NCI-H1436 (cell line): Measurements from ENCODE around the gene GAA.

Experiments used
- DNase-seq: peaks from one replicate; lab custom pipeline; 2025; lab: John Stamatoyannopoulos, UW

GAA gene

DNA sequence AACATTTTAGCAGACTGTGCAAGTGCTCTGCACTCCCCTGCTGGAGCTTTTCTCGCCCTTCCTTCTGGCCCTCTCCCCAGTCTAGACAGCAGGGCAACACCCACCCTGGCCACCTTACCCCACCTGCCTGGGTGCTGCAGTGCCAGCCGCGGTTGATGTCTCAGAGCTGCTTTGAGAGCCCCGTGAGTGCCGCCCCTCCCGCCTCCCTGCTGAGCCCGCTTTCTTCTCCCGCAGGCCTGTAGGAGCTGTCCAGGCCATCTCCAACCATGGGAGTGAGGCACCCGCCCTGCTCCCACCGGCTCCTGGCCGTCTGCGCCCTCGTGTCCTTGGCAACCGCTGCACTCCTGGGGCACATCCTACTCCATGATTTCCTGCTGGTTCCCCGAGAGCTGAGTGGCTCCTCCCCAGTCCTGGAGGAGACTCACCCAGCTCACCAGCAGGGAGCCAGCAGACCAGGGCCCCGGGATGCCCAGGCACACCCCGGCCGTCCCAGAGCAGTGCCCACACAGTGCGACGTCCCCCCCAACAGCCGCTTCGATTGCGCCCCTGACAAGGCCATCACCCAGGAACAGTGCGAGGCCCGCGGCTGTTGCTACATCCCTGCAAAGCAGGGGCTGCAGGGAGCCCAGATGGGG lies 3.1 kb downstream of the GAA start:
- peak; percentile 33 for DNase-seq

GRCh38 chr17:80104956-80105375 lies 3.6 kb downstream of the GAA start:
- no peak for DNase-seq

DNA sequence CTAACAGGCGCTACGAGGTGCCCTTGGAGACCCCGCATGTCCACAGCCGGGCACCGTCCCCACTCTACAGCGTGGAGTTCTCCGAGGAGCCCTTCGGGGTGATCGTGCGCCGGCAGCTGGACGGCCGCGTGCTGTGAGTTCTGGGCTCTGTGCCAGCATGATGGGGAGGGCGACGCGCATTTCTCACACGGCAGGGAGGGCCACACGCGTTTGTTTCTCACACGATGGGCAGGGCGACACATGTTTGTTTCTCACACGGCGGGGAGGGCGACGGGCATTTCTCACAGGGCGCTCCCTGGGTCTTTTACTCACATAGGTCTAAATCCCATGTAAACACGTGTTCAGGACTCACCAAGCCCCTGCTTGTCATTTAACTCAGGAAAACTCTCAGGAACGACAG lies 4.4 kb downstream of the GAA start:
- DNase-seq = peak; percentile 38

DNA sequence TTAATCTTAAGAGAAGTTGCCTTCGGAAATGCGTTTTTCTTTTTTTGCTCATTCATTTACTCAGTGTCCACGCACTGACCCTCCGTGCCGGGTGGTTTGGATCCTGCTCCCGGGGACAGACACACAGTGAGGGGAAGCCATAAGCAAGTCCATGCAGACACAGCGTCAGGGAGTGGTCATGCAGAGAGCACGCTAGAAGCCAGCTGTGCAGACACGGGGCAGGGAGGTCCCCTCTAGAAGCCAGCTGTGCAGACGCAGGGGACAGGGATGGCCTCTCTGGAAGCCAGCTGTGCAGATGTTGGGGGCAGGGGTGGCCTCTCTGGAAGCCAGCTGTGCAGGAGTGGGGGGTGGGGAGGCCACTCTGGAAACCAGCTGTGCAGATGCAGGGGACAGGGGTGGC lies 4.8 kb downstream of the GAA start:
- no peak for DNase-seq

DNA sequence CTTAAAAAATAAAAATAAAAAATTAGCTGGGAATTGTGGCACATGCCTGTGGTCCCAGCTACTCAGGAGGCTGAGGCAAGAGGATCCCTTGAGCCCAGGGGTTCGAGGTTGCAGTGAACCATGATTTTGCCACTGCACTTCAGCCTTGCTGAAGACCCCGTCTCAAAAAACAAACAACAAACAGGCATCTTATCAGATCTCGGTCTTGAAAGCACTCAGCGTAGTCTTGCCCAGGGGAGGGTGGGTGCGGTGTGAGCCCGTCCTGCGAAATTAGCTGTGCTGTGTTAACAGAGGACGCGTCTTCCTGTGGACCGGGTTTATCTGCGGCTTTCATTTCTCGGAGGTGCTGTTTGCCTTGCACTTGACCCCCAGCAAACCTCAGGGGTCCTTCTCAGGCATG lies 5.4 kb downstream of the GAA start:
- DNase-seq = no peak

DNA sequence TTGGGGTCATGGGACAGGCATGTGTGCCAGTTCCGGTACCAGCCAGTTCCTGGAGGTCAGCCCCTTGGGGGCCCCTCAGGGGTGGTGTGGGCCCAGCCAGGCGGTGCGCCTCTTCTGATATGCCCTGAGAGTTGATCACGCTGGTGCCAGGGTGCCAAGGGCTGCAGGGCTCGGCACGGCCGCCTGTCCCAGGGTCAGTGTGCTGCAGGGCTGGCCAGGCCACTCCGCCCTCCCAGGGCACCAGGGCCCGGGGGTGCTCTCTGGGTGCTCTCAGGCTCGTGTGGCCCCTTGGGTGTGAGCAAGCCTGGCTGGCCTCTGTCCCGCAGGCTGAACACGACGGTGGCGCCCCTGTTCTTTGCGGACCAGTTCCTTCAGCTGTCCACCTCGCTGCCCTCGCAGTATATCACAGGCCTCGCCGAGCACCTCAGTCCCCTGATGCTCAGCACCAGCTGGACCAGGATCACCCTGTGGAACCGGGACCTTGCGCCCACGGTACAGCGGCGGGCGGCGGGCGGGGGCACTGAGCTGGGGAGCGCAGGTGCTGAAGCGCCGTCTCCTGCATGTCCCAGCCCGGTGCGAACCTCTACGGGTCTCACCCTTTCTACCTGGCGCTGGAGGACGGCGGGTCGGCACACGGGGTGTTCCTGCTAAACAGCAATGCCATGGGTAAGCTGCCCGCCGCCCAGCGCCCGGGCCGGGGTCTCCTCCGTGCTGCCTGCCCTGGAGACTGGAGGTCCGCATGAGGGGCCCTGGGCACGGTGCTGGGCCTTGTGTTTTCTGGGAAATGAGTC lies 6.0 kb downstream of the GAA start:
- no peak for DNase-seq

- no peak for DNase-seq
Measured at GRCh38 chr17:80108036-80108971, 6.9 kb downstream of the GAA start.

DNA sequence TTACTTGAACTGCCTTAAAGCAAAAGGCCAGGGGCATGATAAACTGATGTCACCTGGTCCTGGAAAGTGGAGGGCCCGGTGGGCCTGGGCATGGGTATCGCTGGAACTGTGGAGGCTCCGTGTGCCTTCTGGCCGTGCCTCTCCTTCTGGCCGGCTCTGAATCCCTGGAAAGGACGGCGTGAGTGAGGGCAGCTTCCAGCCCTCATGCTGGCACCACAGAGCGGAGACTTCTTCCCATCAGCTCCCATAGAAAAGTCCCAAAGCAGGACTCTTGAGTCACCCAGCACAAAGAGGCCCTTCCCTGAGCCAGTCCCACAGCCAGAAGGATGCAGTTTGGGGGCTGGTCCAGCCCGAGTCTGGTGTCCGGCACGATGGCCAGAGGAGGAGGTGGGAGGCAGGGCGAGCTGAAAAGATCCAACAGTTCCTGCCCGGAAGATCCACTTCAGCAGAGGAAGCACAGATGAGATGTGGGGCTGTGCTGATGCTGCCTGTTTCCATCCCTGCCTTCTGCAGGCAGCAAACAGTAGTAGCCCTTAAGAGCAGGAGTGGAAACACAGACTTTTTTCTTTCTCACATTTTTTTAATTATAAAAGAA lies 7.8 kb downstream of the GAA start:
- no peak for DNase-seq

- DNase-seq = peak; percentile 82
Measured at GRCh38 chr17:80109713-80110446, 8.5 kb downstream of the GAA start.

DNA sequence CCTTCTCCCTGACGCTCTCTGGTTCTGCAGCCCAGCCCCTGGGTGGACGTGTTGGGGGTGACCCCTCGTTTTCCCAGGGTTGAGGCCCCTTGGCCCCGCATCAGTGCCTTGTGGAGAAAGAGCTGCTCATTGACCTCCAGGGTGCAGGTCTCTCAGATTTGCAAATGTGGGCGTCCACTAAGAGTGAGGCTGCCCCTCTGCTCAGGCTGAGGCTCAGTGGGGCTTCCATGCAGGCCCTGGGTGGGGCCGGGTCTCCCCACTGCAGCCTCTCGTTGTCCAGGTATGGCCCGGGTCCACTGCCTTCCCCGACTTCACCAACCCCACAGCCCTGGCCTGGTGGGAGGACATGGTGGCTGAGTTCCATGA lies 9.0 kb downstream of the GAA start:
- no peak for DNase-seq

GRCh38 chr17:80110927-80111701 lies 9.7 kb downstream of the GAA start:
- no peak for DNase-seq

DNA sequence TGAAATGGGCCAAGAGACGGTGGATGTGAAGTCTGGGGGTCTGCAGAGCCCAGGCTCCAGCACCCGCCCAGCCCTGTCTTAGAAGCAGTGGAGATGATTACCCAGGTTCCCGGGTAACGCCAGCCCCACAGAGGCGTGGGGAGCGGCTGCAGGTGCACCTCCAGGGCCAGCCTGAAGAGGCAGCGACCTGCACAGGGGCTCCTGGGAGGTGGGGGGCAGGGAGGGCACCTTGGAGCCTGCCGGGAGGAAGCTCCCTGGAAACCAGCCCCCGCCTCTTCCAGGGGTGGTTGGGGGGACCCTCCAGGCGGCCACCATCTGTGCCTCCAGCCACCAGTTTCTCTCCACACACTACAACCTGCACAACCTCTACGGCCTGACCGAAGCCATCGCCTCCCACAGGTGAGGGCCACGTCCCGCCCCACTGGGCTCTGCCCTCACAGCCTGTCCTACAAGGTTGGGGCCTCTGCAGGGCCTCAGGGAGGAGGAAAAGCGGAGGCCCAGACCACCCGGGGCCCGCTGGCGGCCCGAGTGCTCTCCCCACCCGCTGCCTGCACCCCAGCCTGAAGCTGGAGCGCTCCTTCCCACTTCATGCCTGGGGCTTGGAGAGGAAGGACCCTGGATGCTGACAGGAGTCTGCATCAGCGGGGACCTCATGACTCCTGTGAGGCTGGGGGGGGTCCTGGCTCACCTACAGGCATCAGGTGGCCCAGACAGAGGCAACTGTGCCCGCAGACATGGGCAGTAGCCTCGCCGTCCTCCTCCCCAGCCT lies 10.5 kb downstream of the GAA start:
- no peak for DNase-seq

DNA sequence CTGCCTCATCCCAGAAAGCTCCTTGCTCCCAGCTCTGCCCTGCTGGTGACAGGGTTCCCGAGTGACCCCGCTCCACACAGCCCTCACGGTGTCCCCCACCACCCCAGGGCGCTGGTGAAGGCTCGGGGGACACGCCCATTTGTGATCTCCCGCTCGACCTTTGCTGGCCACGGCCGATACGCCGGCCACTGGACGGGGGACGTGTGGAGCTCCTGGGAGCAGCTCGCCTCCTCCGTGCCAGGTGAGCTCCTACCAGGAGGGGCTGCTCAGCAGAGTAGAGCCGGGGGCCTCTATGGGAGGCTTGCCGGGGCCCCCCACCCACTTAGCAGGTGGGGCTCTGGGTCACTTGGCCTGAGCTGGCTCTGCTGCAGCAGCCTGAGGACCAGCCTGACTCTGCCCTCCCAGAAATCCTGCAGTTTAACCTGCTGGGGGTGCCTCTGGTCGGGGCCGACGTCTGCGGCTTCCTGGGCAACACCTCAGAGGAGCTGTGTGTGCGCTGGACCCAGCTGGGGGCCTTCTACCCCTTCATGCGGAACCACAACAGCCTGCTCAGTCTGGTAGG lies 11.2 kb downstream of the GAA start:
- DNase-seq = no peak

DNA sequence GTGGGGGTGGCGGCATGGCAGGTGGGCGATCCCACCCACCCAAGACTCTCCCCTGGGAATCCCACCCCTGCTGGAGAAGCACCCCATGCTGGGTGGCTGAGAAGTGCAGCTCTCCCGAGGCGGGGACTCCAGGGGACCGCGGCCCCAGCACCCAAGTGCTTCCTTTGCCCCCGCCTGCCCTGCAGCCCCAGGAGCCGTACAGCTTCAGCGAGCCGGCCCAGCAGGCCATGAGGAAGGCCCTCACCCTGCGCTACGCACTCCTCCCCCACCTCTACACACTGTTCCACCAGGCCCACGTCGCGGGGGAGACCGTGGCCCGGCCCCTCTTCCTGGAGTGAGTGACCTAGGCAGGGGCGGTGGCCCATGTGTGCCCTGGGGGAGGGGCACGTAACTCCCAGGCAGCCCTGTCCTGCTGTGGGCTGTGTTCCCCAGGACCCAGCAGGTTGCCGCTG lies 11.7 kb downstream of the GAA start:
- DNase-seq = no peak

DNA sequence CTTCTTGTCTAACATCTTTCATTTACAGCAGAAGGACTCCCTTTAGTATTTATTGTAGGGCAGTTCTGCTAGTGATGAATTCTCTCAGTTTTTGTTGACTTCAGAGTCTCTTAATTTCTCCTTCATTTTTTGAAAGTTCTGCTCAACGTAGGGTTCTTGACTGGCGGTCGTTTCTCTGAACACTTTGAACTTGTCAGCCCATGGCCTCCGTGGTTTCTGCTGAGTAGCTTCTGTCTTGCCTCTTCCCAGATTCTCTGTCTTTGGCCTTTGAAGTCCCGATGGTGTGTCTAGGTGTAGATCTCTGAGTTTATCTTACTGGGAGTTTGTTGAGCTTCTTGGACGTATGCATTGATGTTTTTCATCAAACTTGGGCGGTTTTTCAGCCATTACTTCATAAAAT lies 13.4 kb downstream of the GAA start:
- DNase-seq = no peak

DNA sequence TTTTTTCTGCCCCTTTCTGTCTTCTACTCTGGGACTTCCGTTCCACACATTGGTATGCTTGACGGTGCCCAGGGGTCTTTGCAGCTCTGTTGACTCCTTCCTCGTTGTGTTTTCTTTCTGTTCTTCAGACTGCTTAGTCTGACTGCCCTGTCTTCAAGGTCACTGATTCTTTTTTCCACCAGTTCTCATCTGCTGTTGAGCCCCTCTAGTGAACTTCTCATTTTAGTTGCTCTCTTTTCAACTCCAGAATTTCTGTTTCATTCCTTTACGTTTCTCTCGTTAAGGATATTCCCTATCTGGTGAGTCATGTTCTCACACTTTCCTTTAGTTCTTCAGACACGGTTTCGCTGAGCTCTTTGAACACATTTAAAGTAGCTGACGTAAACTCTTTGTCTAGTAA lies 13.8 kb downstream of the GAA start:
- DNase-seq = no peak

- no peak for DNase-seq
Measured at GRCh38 chr17:80116276-80116920, 15.0 kb downstream of the GAA start.

DNA sequence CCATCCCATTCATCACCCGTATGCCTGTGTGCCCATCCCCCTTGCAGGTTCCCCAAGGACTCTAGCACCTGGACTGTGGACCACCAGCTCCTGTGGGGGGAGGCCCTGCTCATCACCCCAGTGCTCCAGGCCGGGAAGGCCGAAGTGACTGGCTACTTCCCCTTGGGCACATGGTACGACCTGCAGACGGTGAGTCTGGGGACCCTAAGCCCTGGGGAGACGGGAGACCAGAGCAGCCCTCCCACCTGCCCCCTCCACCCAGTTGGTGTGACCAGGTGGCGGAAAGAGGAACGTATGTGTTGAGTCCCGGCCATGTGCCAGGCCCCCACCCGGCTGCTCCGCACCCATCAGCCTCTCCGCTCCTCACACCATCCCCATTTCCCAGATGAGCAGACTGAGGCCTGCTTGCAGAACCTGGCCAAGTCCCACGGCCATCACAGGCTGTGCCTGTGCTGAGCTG lies 15.6 kb downstream of the GAA start:
- no peak for DNase-seq
